ENCODE measurements around the gene SIPA1L2.

The SIPA1L2 gene

GRCh38 chr1:232675898-232676297 lies 46.0 kb upstream of the SIPA1L2 start:
- Histone ChIP-seq H3K9me3 (replicated peaks in 1 of 2; ENCODE audit: control insufficient read depth in 2 of 2, insufficient read depth in 1 of 2, low read depth in 1 of 2, low read length in 2 of 2) (no peaks in the 10 kb centered on the region), H3K27ac (replicated peaks; ENCODE audit: low read length) (no peak overlapping the region), H4K8ac (ENCODE audit: low read depth, low read length) (no peak overlapping the region), H3K4me2 (ENCODE audit: insufficient read depth, low read length, poor library complexity, severe bottlenecking) (no peak overlapping the region), H2AK5ac (ENCODE audit: low read depth, low read length) (no peak overlapping the region), H3K27me3 (ENCODE audit: control insufficient read depth in 3 of 3, insufficient read depth in 3 of 3, low read depth in 1 of 3, low read length in 3 of 3) (peaks cover 0 to 2% (median 0%) of the 10 kb centered on the region in 3 experiments), H3K23ac (ENCODE audit: low read depth, low read length, poor library complexity) (no peak overlapping the region), H2BK12ac (ENCODE audit: low read length) (no peak overlapping the region), H4K91ac (ENCODE audit: low read depth, low read length, poor library complexity) (no peak overlapping the region), H3K4ac (ENCODE audit: low read length) (no peak overlapping the region), H2BK15ac (ENCODE audit: low read length) (no peak overlapping the region), H2BK5ac (ENCODE audit: low read length) (no peak overlapping the region), H3K18ac (ENCODE audit: low read length) (no peak overlapping the region), H3K79me1 (ENCODE audit: low read depth, low read length) (no peaks in the 10 kb centered on the region), H3K14ac (ENCODE audit: low read length) (no peak overlapping the region), H2BK120ac (ENCODE audit: low read depth, low read length) (no peak overlapping the region), H3K4me3 (ENCODE audit: low read length in 2 of 2) (no peak overlapping the region), H2AFZ (ENCODE audit: low read length) (no peak overlapping the region), H3K9ac (ENCODE audit: low read depth, low read length, poor library complexity) (no peak overlapping the region), H3K36me3 (replicated peaks in 1 of 2; ENCODE audit: control insufficient read depth in 2 of 2, insufficient read depth in 2 of 2, low read length in 2 of 2) (no peaks in the 10 kb centered on the region), H3K4me1 (ENCODE audit: control insufficient read depth in 2 of 2, insufficient read depth in 1 of 2, low read depth in 1 of 2, low read length in 2 of 2) (no peaks in the 10 kb centered on the region)
- DNase-seq (ENCODE audit: low spot score): no peak
- WGBS, 2 donors (ENCODE audit: extremely low coverage in 2 of 2, insufficient read length in 2 of 2, insufficient replicate concordance in 1 of 2): no CpG with 5 or more reads among the region's 1 CpG

- Histone ChIP-seq H2BK120ac (ENCODE audit: low read depth, low read length) (no peak overlapping the region), H3K23ac (ENCODE audit: low read depth, low read length, poor library complexity) (no peak overlapping the region), H3K4me1 (ENCODE audit: control insufficient read depth in 2 of 2, insufficient read depth in 1 of 2, low read depth in 1 of 2, low read length in 2 of 2) (no peaks in the 10 kb centered on the region), H3K9me3 (replicated peaks in 1 of 2; ENCODE audit: control insufficient read depth in 2 of 2, insufficient read depth in 1 of 2, low read depth in 1 of 2, low read length in 2 of 2) (no peaks in the 10 kb centered on the region), H2BK12ac (ENCODE audit: low read length) (no peak overlapping the region), H2BK15ac (ENCODE audit: low read length) (no peak overlapping the region), H3K4me3 (ENCODE audit: low read length in 2 of 2) (no peak overlapping the region), H3K9ac (ENCODE audit: low read depth, low read length, poor library complexity) (no peak overlapping the region), H3K18ac (ENCODE audit: low read length) (no peak overlapping the region), H2AK5ac (ENCODE audit: low read depth, low read length) (no peak overlapping the region), H4K8ac (ENCODE audit: low read depth, low read length) (no peak overlapping the region), H3K79me1 (ENCODE audit: low read depth, low read length) (no peaks in the 10 kb centered on the region), H2BK5ac (ENCODE audit: low read length) (no peak overlapping the region), H3K27me3 (ENCODE audit: control insufficient read depth in 3 of 3, insufficient read depth in 3 of 3, low read depth in 1 of 3, low read length in 3 of 3) (peaks cover 0 to 2% (median 0%) of the 10 kb centered on the region in 3 experiments), H3K27ac (replicated peaks; ENCODE audit: low read length) (no peak overlapping the region), H4K91ac (ENCODE audit: low read depth, low read length, poor library complexity) (no peak overlapping the region), H3K14ac (ENCODE audit: low read length) (no peak overlapping the region), H3K4me2 (ENCODE audit: insufficient read depth, low read length, poor library complexity, severe bottlenecking) (no peak overlapping the region), H3K36me3 (replicated peaks in 1 of 2; ENCODE audit: control insufficient read depth in 2 of 2, insufficient read depth in 2 of 2, low read length in 2 of 2) (no peaks in the 10 kb centered on the region), H3K4ac (ENCODE audit: low read length) (no peak overlapping the region), H2AFZ (ENCODE audit: low read length) (no peak overlapping the region)
- no CpG with 5 or more reads among the region's 5 CpGs for WGBS, 2 donors (ENCODE audit: extremely low coverage in 2 of 2, insufficient read length in 2 of 2, insufficient replicate concordance in 1 of 2)
- DNase-seq (ENCODE audit: low spot score): no peak
Observed at GRCh38 chr1:232675260-232675659, 45.3 kb upstream of the SIPA1L2 start.

GRCh38 chr1:232673256-232673655 lies 43.3 kb upstream of the SIPA1L2 start:
- Histone ChIP-seq H2AK5ac (ENCODE audit: low read depth, low read length) (no peak overlapping the region), H3K9me3 (replicated peaks in 1 of 2; ENCODE audit: control insufficient read depth in 2 of 2, insufficient read depth in 1 of 2, low read depth in 1 of 2, low read length in 2 of 2) (no peaks in the 10 kb centered on the region), H2AFZ (ENCODE audit: low read length) (no peak overlapping the region), H3K4me3 (ENCODE audit: low read length in 2 of 2) (no peak overlapping the region), H3K4ac (ENCODE audit: low read length) (no peak overlapping the region), H3K14ac (ENCODE audit: low read length) (no peak overlapping the region), H3K36me3 (replicated peaks in 1 of 2; ENCODE audit: control insufficient read depth in 2 of 2, insufficient read depth in 2 of 2, low read length in 2 of 2) (no peaks in the 10 kb centered on the region), H2BK15ac (ENCODE audit: low read length) (no peak overlapping the region), H4K91ac (ENCODE audit: low read depth, low read length, poor library complexity) (no peak overlapping the region), H4K8ac (ENCODE audit: low read depth, low read length) (no peak overlapping the region), H3K27me3 (ENCODE audit: control insufficient read depth in 3 of 3, insufficient read depth in 3 of 3, low read depth in 1 of 3, low read length in 3 of 3) (peaks cover 0 to 2% (median 0%) of the 10 kb centered on the region in 3 experiments), H3K18ac (ENCODE audit: low read length) (no peak overlapping the region), H3K27ac (replicated peaks; ENCODE audit: low read length) (no peak overlapping the region), H3K79me1 (ENCODE audit: low read depth, low read length) (no peaks in the 10 kb centered on the region), H2BK5ac (ENCODE audit: low read length) (no peak overlapping the region), H3K4me1 (ENCODE audit: control insufficient read depth in 2 of 2, insufficient read depth in 1 of 2, low read depth in 1 of 2, low read length in 2 of 2) (no peaks in the 10 kb centered on the region), H3K23ac (ENCODE audit: low read depth, low read length, poor library complexity) (no peak overlapping the region), H3K4me2 (ENCODE audit: insufficient read depth, low read length, poor library complexity, severe bottlenecking) (no peak overlapping the region), H3K9ac (ENCODE audit: low read depth, low read length, poor library complexity) (no peak overlapping the region), H2BK12ac (ENCODE audit: low read length) (no peak overlapping the region), H2BK120ac (ENCODE audit: low read depth, low read length) (no peak overlapping the region)
- DNase-seq (ENCODE audit: low spot score): no peak
- no CpG with 5 or more reads among the region's 6 CpGs for WGBS, 2 donors (ENCODE audit: extremely low coverage in 2 of 2, insufficient read length in 2 of 2, insufficient replicate concordance in 1 of 2)

GRCh38 chr1:232669981-232670747 lies 40.2 kb upstream of the SIPA1L2 start:
- H2BK12ac ChIP-seq (ENCODE audit: low read length): no peak overlapping the region
- no peak for DNase-seq (ENCODE audit: low spot score)
- H4K8ac ChIP-seq (ENCODE audit: low read depth, low read length): no peak overlapping the region
- H3K36me3 ChIP-seq (replicated peaks in 1 of 2; ENCODE audit: control insufficient read depth in 2 of 2, insufficient read depth in 2 of 2, low read length in 2 of 2): no peaks in the 10 kb centered on the region
- no peak overlapping the region for H3K18ac ChIP-seq (ENCODE audit: low read length)
- no peak overlapping the region for H3K23ac ChIP-seq (ENCODE audit: low read depth, low read length, poor library complexity)
- H3K9me3 ChIP-seq (replicated peaks in 1 of 2; ENCODE audit: control insufficient read depth in 2 of 2, insufficient read depth in 1 of 2, low read depth in 1 of 2, low read length in 2 of 2): no peaks in the 10 kb centered on the region
- peak overlapping the region; percentile 25 for H2AFZ ChIP-seq (ENCODE audit: low read length)
- H4K91ac ChIP-seq (ENCODE audit: low read depth, low read length, poor library complexity): no peak overlapping the region
- no peak overlapping the region for H2BK15ac ChIP-seq (ENCODE audit: low read length)
- no peak overlapping the region for H3K4ac ChIP-seq (ENCODE audit: low read length)
- no peaks in the 10 kb centered on the region for H3K79me1 ChIP-seq (ENCODE audit: low read depth, low read length)
- H2BK120ac ChIP-seq (ENCODE audit: low read depth, low read length): no peak overlapping the region
- H3K4me2 ChIP-seq (ENCODE audit: insufficient read depth, low read length, poor library complexity, severe bottlenecking): no peak overlapping the region
- 100% methylated on average over 1 of the region's 11 CpGs for WGBS, 2 donors (ENCODE audit: extremely low coverage in 2 of 2, insufficient read length in 2 of 2, insufficient replicate concordance in 1 of 2)
- H3K27me3 ChIP-seq (ENCODE audit: control insufficient read depth in 3 of 3, insufficient read depth in 3 of 3, low read depth in 1 of 3, low read length in 3 of 3): peaks cover 0 to 2% (median 0%) of the 10 kb centered on the region in 3 experiments
- H2AK5ac ChIP-seq (ENCODE audit: low read depth, low read length): no peak overlapping the region
- no peak overlapping the region for H3K9ac ChIP-seq (ENCODE audit: low read depth, low read length, poor library complexity)
- H3K4me1 ChIP-seq (ENCODE audit: control insufficient read depth in 2 of 2, insufficient read depth in 1 of 2, low read depth in 1 of 2, low read length in 2 of 2): no peaks in the 10 kb centered on the region
- no peak overlapping the region for H3K27ac ChIP-seq (replicated peaks; ENCODE audit: low read length)
- no peak overlapping the region for H2BK5ac ChIP-seq (ENCODE audit: low read length)
- H3K14ac ChIP-seq (ENCODE audit: low read length): no peak overlapping the region
- H3K4me3 ChIP-seq (ENCODE audit: low read length in 2 of 2): no peak overlapping the region

Data from neuronal stem cell (in vitro differentiated cells).